Upper lobe of right lung (tissue), 1 donor: ENCODE data around the gene ANKK1. TPM values are rescaled to one million over a fixed set of nuclear protein-coding genes. Genes with fewer than 3 reads are reported as not detected.

Source experiments
- ATAC-seq: fragments of 200-7000 bp; cut with Tn5 transposase; one replicate; pipeline ENCODE4 v1.9.1; 2020; ENCODE audit warnings: mild to moderate bottlenecking, moderate library complexity
- DNase-seq: peaks from one replicate; pipeline ENCODE4 v3.0.0-alpha.2; 2020
- H3K27ac ChIP-seq: fragments of 200-600 bp; one replicate; pipeline ENCODE4 v1.8.0; 2022
- H3K27me3 ChIP-seq: fragments of 200-600 bp; one replicate; pipeline ENCODE4 v1.8.0; 2022; ENCODE audit warnings: mild to moderate bottlenecking
- H3K36me3 ChIP-seq: fragments of 200-600 bp; one replicate; pipeline ENCODE4 v1.8.0; 2022
- H3K4me1 ChIP-seq: fragments of 200-600 bp; one replicate; pipeline ENCODE4 v1.8.0; 2022
- H3K4me3 ChIP-seq: fragments of 200-600 bp; one replicate; pipeline ENCODE4 v1.8.0; 2022; ENCODE audit warnings: mild to moderate bottlenecking
- H3K9me3 ChIP-seq: fragments of 200-600 bp; one replicate; pipeline ENCODE4 v1.8.0; 2022
- intact Hi-C: fragments of 100-400 bp; cut with DNase I; formaldehyde crosslinking; loops from one replicate; pipeline ENCODE4 v1.11.0; 2022
- total RNA-seq: library from RNA; stranded (reverse); fragmentation: NEBNext Ultra II Directional; extraction: Animal tissue kit (Norgen Biotek cat#: 25700); gene quantifications from one replicate; pipeline ENCODE4 v1.2.1, GENCODE V29; 2021
- TF ChIP-seq, protein P1 (sequence below): fragments of 200-600 bp; IDR thresholded peaks from one replicate; pipeline ENCODE4 v1.8.0; 2022; ENCODE audit warnings: antibody characterized with exemption
- donor health status: DM: no; HTN: yes; CAD: no; lungs with severe emphysema.

ANKK1 gene
- total RNA-seq, 1 donor from 2014 or later: not detected

DNA sequence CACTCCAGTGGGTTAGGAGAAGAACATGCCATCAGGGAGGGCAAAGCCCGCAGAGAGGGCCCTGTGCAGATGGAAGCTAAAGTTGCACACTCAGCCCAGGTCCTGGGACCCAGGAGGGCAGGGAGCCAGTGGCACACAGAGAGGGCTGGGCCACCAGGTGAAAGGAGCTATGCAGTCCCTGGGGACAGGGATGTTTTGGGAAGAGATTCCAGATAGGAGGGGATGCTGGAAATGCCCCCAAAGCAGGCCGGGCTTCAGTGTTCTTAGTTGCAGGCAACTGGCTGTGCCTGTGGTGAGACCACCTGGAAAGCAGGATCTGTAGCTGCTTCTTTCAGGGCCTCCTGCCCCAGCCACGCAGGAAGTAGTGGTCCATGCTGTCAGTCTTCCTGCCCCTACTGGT, 19.6 kb downstream of the ANKK1 start:
- TF ChIP-seq, protein P1, sequence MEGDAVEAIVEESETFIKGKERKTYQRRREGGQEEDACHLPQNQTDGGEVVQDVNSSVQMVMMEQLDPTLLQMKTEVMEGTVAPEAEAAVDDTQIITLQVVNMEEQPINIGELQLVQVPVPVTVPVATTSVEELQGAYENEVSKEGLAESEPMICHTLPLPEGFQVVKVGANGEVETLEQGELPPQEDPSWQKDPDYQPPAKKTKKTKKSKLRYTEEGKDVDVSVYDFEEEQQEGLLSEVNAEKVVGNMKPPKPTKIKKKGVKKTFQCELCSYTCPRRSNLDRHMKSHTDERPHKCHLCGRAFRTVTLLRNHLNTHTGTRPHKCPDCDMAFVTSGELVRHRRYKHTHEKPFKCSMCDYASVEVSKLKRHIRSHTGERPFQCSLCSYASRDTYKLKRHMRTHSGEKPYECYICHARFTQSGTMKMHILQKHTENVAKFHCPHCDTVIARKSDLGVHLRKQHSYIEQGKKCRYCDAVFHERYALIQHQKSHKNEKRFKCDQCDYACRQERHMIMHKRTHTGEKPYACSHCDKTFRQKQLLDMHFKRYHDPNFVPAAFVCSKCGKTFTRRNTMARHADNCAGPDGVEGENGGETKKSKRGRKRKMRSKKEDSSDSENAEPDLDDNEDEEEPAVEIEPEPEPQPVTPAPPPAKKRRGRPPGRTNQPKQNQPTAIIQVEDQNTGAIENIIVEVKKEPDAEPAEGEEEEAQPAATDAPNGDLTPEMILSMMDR: no peak
- no peaks in the 10 kb centered on the region for H3K9me3 ChIP-seq
- no peaks in the 10 kb centered on the region for H3K27me3 ChIP-seq
- no peak overlapping the region for H3K27ac ChIP-seq
- no peaks in the 10 kb centered on the region for H3K4me1 ChIP-seq
- intact Hi-C loops: no loop called here
- DNase-seq: no peak
- H3K4me3 ChIP-seq: no peak overlapping the region
- no peak for ATAC-seq
- no peaks in the 10 kb centered on the region for H3K36me3 ChIP-seq

DNA sequence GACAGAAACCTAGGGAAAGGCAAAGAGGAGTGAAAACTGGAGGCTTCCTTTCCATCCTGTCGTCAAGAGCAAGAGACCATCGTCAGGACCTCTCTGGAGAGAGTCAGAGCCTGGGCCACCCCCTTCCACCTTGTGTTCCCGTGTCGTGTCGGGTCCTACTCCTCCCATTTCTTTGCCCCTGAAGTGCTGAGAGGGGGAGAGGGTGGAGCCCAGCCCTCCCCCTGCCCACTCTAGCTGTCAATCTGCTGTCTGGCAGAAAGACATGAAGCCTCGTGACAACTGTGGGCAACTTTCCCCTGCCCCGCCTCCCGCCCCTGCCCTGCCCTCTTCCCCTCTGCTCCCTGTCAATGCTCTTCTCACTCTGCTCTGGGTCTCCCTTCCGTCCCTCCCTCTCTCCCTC, 20.6 kb downstream of the ANKK1 start:
- TF ChIP-seq, protein P1: no peak
- H3K27ac ChIP-seq: no peak overlapping the region
- no peaks in the 10 kb centered on the region for H3K36me3 ChIP-seq
- no peak for DNase-seq
- no peak overlapping the region for H3K4me3 ChIP-seq
- H3K27me3 ChIP-seq: no peaks in the 10 kb centered on the region
- no peak for ATAC-seq
- H3K9me3 ChIP-seq: no peaks in the 10 kb centered on the region
- H3K4me1 ChIP-seq: no peaks in the 10 kb centered on the region
- intact Hi-C loops: no loop called here

DNA sequence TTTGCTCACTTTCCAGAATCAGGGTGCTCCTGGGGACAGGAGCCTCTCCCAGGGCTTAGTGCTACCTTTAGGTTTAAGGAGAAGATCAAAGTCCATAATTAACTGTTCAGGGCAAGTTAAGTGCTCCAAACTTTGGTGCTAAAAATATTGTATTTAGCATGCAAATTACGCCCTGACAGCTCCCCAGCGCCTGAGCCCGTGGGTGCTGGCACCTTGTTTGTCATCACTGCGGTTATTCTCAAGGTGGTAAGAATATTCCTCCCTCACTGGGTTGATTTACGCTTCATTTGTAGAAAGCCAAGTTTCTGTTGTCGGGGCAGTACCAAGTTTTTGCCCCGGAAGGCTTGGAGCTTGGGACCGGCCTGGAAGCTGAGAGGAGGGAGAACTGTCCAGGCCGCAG, 21.3 kb downstream of the ANKK1 start:
- intact Hi-C loops: no loop called here
- TF ChIP-seq, protein P1: no peak
- Histone ChIP-seq H3K36me3 (no peaks in the 10 kb centered on the region), H3K4me1 (no peaks in the 10 kb centered on the region), H3K9me3 (no peaks in the 10 kb centered on the region), H3K4me3 (no peak overlapping the region), H3K27ac (no peak overlapping the region), H3K27me3 (no peaks in the 10 kb centered on the region)
- ATAC-seq (no peak), DNase-seq (no peak)

DNA sequence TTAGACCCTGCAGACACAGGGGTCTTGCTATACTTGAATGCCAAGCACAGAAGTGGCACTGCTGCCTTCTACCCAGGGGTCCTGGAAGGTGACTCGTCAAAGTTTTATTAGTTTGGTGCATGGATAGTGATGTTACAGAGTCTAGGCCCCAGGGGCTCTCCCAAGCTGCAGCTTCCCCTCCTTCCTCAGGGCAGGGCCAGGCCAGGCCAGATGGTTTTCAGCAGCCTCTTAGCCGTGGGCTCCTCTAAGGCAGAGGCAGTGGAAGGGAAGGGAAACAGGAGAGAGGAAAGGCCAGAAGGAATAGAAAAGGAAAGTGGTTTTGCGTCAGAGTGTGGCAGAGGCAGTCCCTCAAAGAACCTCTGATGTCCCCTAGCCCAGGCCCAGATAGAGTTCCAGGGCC, 21.9 kb downstream of the ANKK1 start:
- Histone ChIP-seq H3K4me1 (no peaks in the 10 kb centered on the region), H3K27ac (no peak overlapping the region), H3K4me3 (no peak overlapping the region), H3K36me3 (no peaks in the 10 kb centered on the region), H3K27me3 (no peaks in the 10 kb centered on the region), H3K9me3 (no peaks in the 10 kb centered on the region)
- TF ChIP-seq, protein P1: no peak
- ATAC-seq: no peak
- no peak for DNase-seq
- intact Hi-C loops: no loop called here

DNA sequence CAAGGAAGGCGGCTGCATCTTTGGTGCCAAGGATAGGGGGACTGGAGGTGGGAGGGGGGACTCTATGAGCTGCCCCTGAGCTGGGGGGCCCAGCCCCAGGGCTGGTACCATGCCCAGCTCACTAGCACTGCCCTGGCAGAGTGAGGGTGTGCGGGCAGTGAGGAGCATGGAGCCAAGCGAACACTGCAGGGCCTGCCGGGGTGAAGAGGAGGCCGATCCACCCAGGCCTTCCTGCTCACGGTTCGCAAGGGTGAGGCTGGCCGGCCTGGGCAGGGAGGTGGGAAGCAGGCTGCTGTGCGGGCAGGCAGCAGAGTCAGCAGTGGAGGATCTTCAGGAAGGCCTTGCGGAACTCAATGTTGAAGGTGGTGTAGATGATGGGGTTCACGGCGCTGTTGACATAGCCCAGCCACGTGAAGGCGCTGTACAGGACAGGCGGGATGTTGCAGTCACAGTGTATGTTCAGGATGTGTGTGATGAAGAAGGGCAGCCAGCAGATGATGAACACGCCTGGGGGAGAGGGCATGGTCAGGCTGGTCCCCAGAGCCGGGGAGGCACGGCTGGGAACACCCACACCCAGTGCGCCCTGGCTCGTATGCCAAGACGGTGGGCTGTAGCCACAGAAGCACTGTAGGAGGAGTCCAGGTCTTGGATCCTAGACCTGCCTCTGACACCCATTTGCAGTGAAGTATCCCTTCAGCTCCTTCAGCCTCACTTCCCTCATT, 23.0 kb downstream of the ANKK1 start:
- Histone ChIP-seq H3K27ac (no peak overlapping the region), H3K9me3 (no peaks in the 10 kb centered on the region), H3K27me3 (no peaks in the 10 kb centered on the region), H3K4me1 (no peaks in the 10 kb centered on the region), H3K4me3 (no peak overlapping the region), H3K36me3 (no peaks in the 10 kb centered on the region)
- ATAC-seq (no peak), DNase-seq (no peak)
- TF ChIP-seq, protein P1: no peak
- intact Hi-C loops: no loop called here

DNA sequence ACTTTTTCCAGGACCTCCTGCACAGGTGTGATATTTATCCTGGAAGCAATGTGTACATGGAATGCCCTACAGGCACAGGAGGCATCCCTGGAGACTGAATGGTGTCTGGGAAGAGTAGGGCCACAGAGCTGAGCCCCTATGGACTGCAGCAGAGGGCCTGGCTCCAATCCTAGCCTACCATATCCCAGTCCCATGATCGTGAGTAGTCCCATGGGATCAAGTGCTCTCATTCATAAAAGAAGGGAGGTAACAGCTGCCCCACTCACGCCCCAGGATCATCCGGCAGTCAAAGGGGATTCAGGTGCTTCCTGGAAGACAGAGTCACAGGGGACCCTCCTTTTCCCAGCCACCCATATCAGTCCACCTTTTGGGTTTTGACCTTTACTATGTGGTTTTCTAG, 24.0 kb downstream of the ANKK1 start:
- intact Hi-C loops: no loop called here
- Histone ChIP-seq H3K27me3 (no peaks in the 10 kb centered on the region), H3K27ac (no peak overlapping the region), H3K36me3 (no peaks in the 10 kb centered on the region), H3K4me3 (no peak overlapping the region), H3K4me1 (no peaks in the 10 kb centered on the region), H3K9me3 (no peaks in the 10 kb centered on the region)
- ATAC-seq: no peak
- DNase-seq: no peak
- TF ChIP-seq, protein P1: no peak
